GM12878 (cell line): ENCODE results near the gene PITX1. TPM values are rescaled to one million over a fixed set of nuclear protein-coding genes. Genes with fewer than 3 reads are reported as not detected.

ENCODE experiments used
- ATAC-seq: fragments of 200-7000 bp; cut with Tn5 transposase; 3 replicates; pipeline ENCODE4 v1.9.1; 2020; ENCODE audit warnings: mild to moderate bottlenecking, moderate library complexity
- BruUV-seq: library from RNA; stranded (reverse); fragments of 400-500 nt; replicated peaks from 2 replicates; lab custom pipeline; 2021; lab: Mats Ljungman, UMichigan
- CTCF ChIA-PET: fragments of 300-600 bp; sonication (Branson Sonifier 250); formaldehyde crosslinking; extraction: SDS; loops from one replicate; lab custom pipeline; 2021; ENCODE audit warnings: inconsistent platforms; lab: Yijun Ruan, JAX
- POLR2A ChIA-PET: fragments of 350-600 bp; formaldehyde crosslinking; extraction: SDS; loops from one replicate; lab custom pipeline; 2021; ENCODE audit warnings: inconsistent platforms; lab: Charles Lee
- RAD21 ChIA-PET: fragments of 300-600 bp; sonication (Branson Sonifier 250); formaldehyde crosslinking; loops from one replicate; lab custom pipeline; 2023; ENCODE audit warnings: antibody characterized with exemption; ENCODE audit not compliant: unreplicated experiment; lab: Charles Lee
- SMC1A ChIA-PET: fragments of 300-600 bp; sonication (Branson Sonifier 250); formaldehyde crosslinking; loops from one replicate; lab custom pipeline; 2023; ENCODE audit not compliant: unreplicated experiment, uncharacterized antibody; lab: Charles Lee
- DNase-seq: peaks from one replicate; pipeline ENCODE4 v3.0.0-alpha.2; 2011; ENCODE audit warnings: low read depth, low spot score
- FAIRE-seq: peaks from 3 replicates; lab custom pipeline; 2011; peaks lifted over from hg19 to GRCh38; lab: Jason Lieb, UNC
- H2AFZ ChIP-seq: 2 replicates; pipeline ENCODE4 v1.6.0; 2011; ENCODE audit warnings: low read depth, low read length, control low read depth; ENCODE audit not compliant: control insufficient read depth
- H3K27ac ChIP-seq: 2 replicates; pipeline ENCODE4 v1.5.1; 2011; ENCODE audit warnings: control low read depth; ENCODE audit not compliant: control insufficient read depth, insufficient read depth
- H3K27me3 ChIP-seq, 2 experiments: replicated peaks in 1 of 2; 2 replicates each; pipeline versions ENCODE4 v1.6.0 to v1.6.1; 2011; ENCODE audit warnings: low read length in 1 of 2; ENCODE audit not compliant: control insufficient read depth in 2 of 2, insufficient read depth in 2 of 2
- H3K36me3 ChIP-seq, 2 experiments: 2 replicates each; pipeline ENCODE4 v1.5.1; 2011; ENCODE audit warnings: low read length in 1 of 2; ENCODE audit not compliant: control insufficient read depth in 2 of 2, insufficient read depth in 2 of 2
- H3K4me1 ChIP-seq: 2 replicates; pipeline ENCODE4 v1.6.1; 2011; ENCODE audit warnings: mild to moderate bottlenecking, low read length, moderate library complexity, mixed read lengths; ENCODE audit not compliant: control insufficient read depth, insufficient read depth
- H3K4me2 ChIP-seq: 2 replicates; pipeline ENCODE4 v1.6.0; 2011; ENCODE audit warnings: control low read depth; ENCODE audit not compliant: control insufficient read depth, insufficient read depth
- H3K4me3 ChIP-seq: fragments of 200-600 bp; sonication (generic); 2 replicates; pipeline ENCODE4 v1.5.1; 2016
- H3K79me2 ChIP-seq: 2 replicates; pipeline ENCODE4 v1.6.0; 2011; ENCODE audit warnings: low read length; ENCODE audit not compliant: control insufficient read depth, insufficient read depth
- H3K9ac ChIP-seq: 2 replicates; pipeline ENCODE4 v1.8.0; 2011; ENCODE audit warnings: low read length, control low read depth, mixed read lengths; ENCODE audit not compliant: control insufficient read depth, insufficient read depth
- H3K9me3 ChIP-seq: replicated peaks from 3 replicates; pipeline ENCODE4 v1.5.1; 2011; ENCODE audit warnings: mild to moderate bottlenecking, low read length; ENCODE audit not compliant: control insufficient read depth, insufficient read depth
- H4K20me1 ChIP-seq: 2 replicates; pipeline ENCODE4 v1.6.0; 2011; ENCODE audit not compliant: control insufficient read depth, insufficient read depth
- BMI1 ChIP-seq: fragments of 450-650 bp; IDR thresholded peaks from 2 replicates; pipeline ENCODE4 v1.6.1; 2016; ENCODE audit warnings: mild to moderate bottlenecking, moderate library complexity, borderline replicate concordance
- ELK1 ChIP-seq: IDR thresholded peaks from 2 replicates; pipeline ENCODE4 v1.6.1; 2012; ENCODE audit warnings: low read depth, low read length, improper control_type of control experiment
- EP300 ChIP-seq, 2 experiments: fragments of 150-350 bp in 1 of 2; IDR thresholded peaks; 2 replicates each; pipeline ENCODE4 v1.6.1; 2011 to 2012; ENCODE audit warnings: low read depth in 2 of 2, low read length in 2 of 2, borderline replicate concordance in 1 of 2, improper control_type of control experiment in 1 of 2, inconsistent platforms in 1 of 2; ENCODE audit not compliant: control insufficient read depth in 1 of 2
- MXI1 ChIP-seq: fragments of 150-350 bp; IDR thresholded peaks from 2 replicates; pipeline ENCODE4 v1.6.1; 2011; ENCODE audit warnings: low read depth, mild to moderate bottlenecking, inconsistent platforms, low read length, improper control_type of control experiment
- PKNOX1 ChIP-seq: fragments of 450-650 bp; IDR thresholded peaks from 2 replicates; pipeline ENCODE4 v1.6.1; 2016; ENCODE audit warnings: mild to moderate bottlenecking
- RAD51 ChIP-seq: fragments of 450-650 bp; IDR thresholded peaks from 2 replicates; pipeline ENCODE4 v1.6.1; 2016; ENCODE audit warnings: moderate library complexity, mild to moderate bottlenecking, inconsistent platforms
- RELA ChIP-seq: fragments of 450-650 bp; IDR thresholded peaks from 2 replicates; pipeline ENCODE4 v1.8.0; 2014; ENCODE audit warnings: borderline replicate concordance; ENCODE audit not compliant: partially characterized antibody
- RFX5 ChIP-seq: IDR thresholded peaks from 2 replicates; pipeline ENCODE4 v1.6.1; 2011; ENCODE audit warnings: low read depth, low read length, improper control_type of control experiment
- SRF ChIP-seq, 2 experiments: IDR thresholded peaks; 2 replicates each; pipeline ENCODE4 v1.6.1; 2011; ENCODE audit warnings: low read depth in 2 of 2, low read length in 2 of 2, mild to moderate bottlenecking in 1 of 2, moderate library complexity in 1 of 2
- TAF1 ChIP-seq: IDR thresholded peaks from 2 replicates; pipeline ENCODE4 v1.6.1; 2011; ENCODE audit warnings: mild to moderate bottlenecking, low read depth, low read length, borderline replicate concordance
- WGBS: methylation state at CpG from one replicate; pipeline ENCODE4 v1.1.6; 2016; ENCODE audit warnings: low lambda C conversion rate; ENCODE audit not compliant: insufficient replicate concordance, insufficient coverage; ENCODE audit errors: missing lambda C conversion rate; 5-methylcytosine and 5-hydroxymethylcytosine counted together
- in situ Hi-C: fragments of 300-500 bp; cut with MboI; formaldehyde crosslinking; loops from 9 replicates; pipeline ENCODE4 v1.14.3; 2018; ENCODE audit warnings: mixed read lengths
- intact Hi-C: fragments of 100-400 bp; cut with micrococcal nuclease; formaldehyde crosslinking; loops from one replicate; pipeline ENCODE4 v1.14.2; 2022; ENCODE audit not compliant: unreplicated experiment
- polyA plus RNA-seq, 11 experiments: library from polyadenylated mRNA; depleted of rRNA in 4 of 11; unstranded in 6 of 11; stranded (reverse) in 5 of 11; fragments of >200 nt; fragmentation: Nextera tagmentation in 4 of 11; fragmentation: Illumina TruSeq in 1 of 11; extraction: Ambion mirVana in 4 of 11; extraction: Trizol in 1 of 11; gene quantifications; 1 replicate in 1 of 11; 2 replicates in 10 of 11; pipeline versions ENCODE4 v1.2.1 to v1.2.3, GENCODE V29; 2011 to 2016; ENCODE audit warnings: inconsistent platforms in 2 of 11, missing spikeins in 2 of 11, low read depth in 1 of 11
- total RNA-seq, 4 experiments: library from RNA; depleted of rRNA in 3 of 4; stranded (reverse); fragments of >200 nt in 3 of 4; fragmentation: Illumina TruSeq in 1 of 4; extraction: Trizol in 1 of 4; gene quantifications; 2 replicates each; pipeline versions ENCODE4 v1.2.1 to v1.2.3, GENCODE V29; 2013 to 2021

The PITX1 gene
- total and polyA plus RNA-seq, 10 of the 15 experiments (the other 5 are each of a cell fraction or from before 2014, with no cell fraction given), result 0.16 to 1.1 (median 0.68) TPM; not detected in 5

GRCh38 chr5:135066781-135067180, 32.8 kb upstream of the PITX1 start:
- in situ Hi-C loops, result no loop called here
- BruUV-seq, result no TSS peak
- TF ChIP-seq BMI1, result no peak
- no peak for TF ChIP-seq ELK1
- no peak for TF ChIP-seq TAF1
- TF ChIP-seq SRF (IDR thresholded peaks at IDR 0.05; ENCODE audit: low read depth in 2 of 2, low read length in 2 of 2), result no peak
- no peak for TF ChIP-seq EP300 (IDR thresholded peaks at IDR 0.05; ENCODE audit: borderline replicate concordance in 1 of 2, control insufficient read depth in 1 of 2, low read depth in 2 of 2, low read length in 2 of 2)
- no peak for TF ChIP-seq RELA
- TF ChIP-seq PKNOX1, result no peak
- TF ChIP-seq MXI1, result no peak
- no peak for TF ChIP-seq RAD51
- TF ChIP-seq RFX5, result no peak
- ATAC-seq (no peak), FAIRE-seq (no peak), DNase-seq (no peak)
- CTCF ChIA-PET, result no interaction called here
- no peaks in the 10 kb centered on the region for H3K9me3 ChIP-seq
- intact Hi-C loops, result no loop called here
- no peak overlapping the region for H3K4me3 ChIP-seq
- no peaks in the 10 kb centered on the region; a peak in 2 of 4 replicates for H3K27me3 ChIP-seq
- H3K4me2 ChIP-seq, result no peak overlapping the region
- POLR2A ChIA-PET, result no interaction called here
- no peaks in the 10 kb centered on the region for H3K4me1 ChIP-seq
- WGBS, result 51% methylated on average over 5 of the region's 5 CpGs
- H4K20me1 ChIP-seq, result no peaks in the 10 kb centered on the region
- H3K9ac ChIP-seq, result no peak overlapping the region
- SMC1A ChIA-PET, result no interaction called here
- H2AFZ ChIP-seq, result no peak overlapping the region
- H3K79me2 ChIP-seq, result no peaks in the 10 kb centered on the region
- RAD21 ChIA-PET, result no interaction called here
- no peaks in the 10 kb centered on the region for H3K36me3 ChIP-seq
- no peak overlapping the region for H3K27ac ChIP-seq
